HCT116 (cell line): ENCODE results near the gene ZNF618. TPM values are rescaled to one million over a fixed set of nuclear protein-coding genes. Genes with fewer than 3 reads are reported as not detected.

Experiments
- ATAC-seq: fragments of 200-7000 bp; cut with Tn5 transposase; 2 replicates; pipeline ENCODE4 v1.9.1; 2020; ENCODE audit warnings: mild to moderate bottlenecking, moderate library complexity
- BruUV-seq: library from RNA; stranded (reverse); fragments of 400-500 nt; replicated peaks from 2 replicates; lab custom pipeline; 2021; lab: Mats Ljungman, UMichigan
- CTCF ChIA-PET: fragments of 300-600 bp; sonication (Branson Sonifier 250); formaldehyde crosslinking; loops from one replicate; lab custom pipeline; 2021; ENCODE audit warnings: antibody characterized with exemption; lab: Charles Lee
- POLR2A ChIA-PET: fragments of 300-600, 350-600 bp; sonication (Branson Sonifier 250); formaldehyde crosslinking; loops from one replicate; lab custom pipeline; 2021; ENCODE audit warnings: antibody characterized with exemption; lab: Charles Lee
- RAD21 ChIA-PET, 2 experiments: fragments of 300-600 bp; sonication (Branson Sonifier 250); formaldehyde crosslinking; loops; one replicate each; lab custom pipeline; 2023; ENCODE audit warnings: low total read pairs in 2 of 2; ENCODE audit not compliant: uncharacterized antibody in 2 of 2, unreplicated experiment in 2 of 2, low non-redundant PET in 1 of 2; lab: Charles Lee
- DNase-seq: peaks from one replicate; pipeline ENCODE4 v3.0.0-alpha.2; 2010; ENCODE audit warnings: low read depth, low spot score
- H2AFZ ChIP-seq: fragments of 200-600 bp; shearing (Covaris generic), sonication (generic); 2 replicates; pipeline ENCODE4 v1.6.1; 2017; ENCODE audit warnings: low read depth, mixed run types, mixed read lengths, antibody characterized with exemption, low read length; ENCODE audit not compliant: poor library complexity, severe bottlenecking
- H3K27ac ChIP-seq: 2 replicates; pipeline ENCODE4 v1.5.1; 2012; ENCODE audit warnings: low read depth, low read length
- H3K27me3 ChIP-seq: fragments of 200-600 bp; sonication (generic); 2 replicates; pipeline ENCODE4 v1.6.1; 2016; ENCODE audit warnings: mixed run types, low read length, mixed read lengths; ENCODE audit not compliant: insufficient read depth
- H3K36me3 ChIP-seq, 2 experiments: fragments of 200-500 bp in 1 of 2; fragments of 200-600 bp in 1 of 2; sonication (Bioruptor generic) in 1 of 2; sonication (generic) in 1 of 2; 2 replicates each; pipeline versions ENCODE4 v1.5.1 to v1.6.1; 2014 to 2016; ENCODE audit warnings: low read length in 2 of 2, inconsistent platforms in 1 of 2, mixed read lengths in 1 of 2, mixed run types in 1 of 2; ENCODE audit not compliant: insufficient read depth in 2 of 2, control insufficient read depth in 1 of 2
- H3K4me1 ChIP-seq, 2 experiments: fragments of 200-600 bp in 1 of 2; sonication (generic) in 1 of 2; 2 replicates each; pipeline versions ENCODE4 v1.5.1 to v1.6.1; 2012 to 2017; ENCODE audit warnings: low read length in 2 of 2, inconsistent platforms in 1 of 2, mild to moderate bottlenecking in 1 of 2, mixed read lengths in 1 of 2, mixed run types in 1 of 2, moderate library complexity in 1 of 2; ENCODE audit not compliant: insufficient read depth in 2 of 2, control insufficient read depth in 1 of 2
- H3K4me2 ChIP-seq: fragments of 200-600 bp; sonication (generic); 2 replicates; pipeline ENCODE4 v1.6.1; 2017; ENCODE audit warnings: mixed run types, low read length, mixed read lengths
- H3K4me3 ChIP-seq, 2 experiments: fragments of 200-600 bp in 1 of 2; sonication (generic) in 1 of 2; replicated peaks in 1 of 2; 2 replicates each; pipeline ENCODE4 v1.5.1; 2011 to 2016; ENCODE audit warnings: low read length in 2 of 2, control low read depth in 1 of 2, low read depth in 1 of 2, mild to moderate bottlenecking in 1 of 2, mixed read lengths in 1 of 2, mixed run types in 1 of 2
- H3K79me2 ChIP-seq: fragments of 200-600 bp; sonication (generic); 2 replicates; pipeline ENCODE4 v1.6.1; 2017; ENCODE audit warnings: mild to moderate bottlenecking, mixed run types, low read length, moderate library complexity, mixed read lengths; ENCODE audit not compliant: insufficient read depth
- H3K9ac ChIP-seq: fragments of 200-600 bp; sonication (generic); 2 replicates; pipeline ENCODE4 v1.6.1; 2016; ENCODE audit warnings: low read length, mixed read lengths
- H3K9me2 ChIP-seq: fragments of 200-600 bp; sonication (generic), shearing (Covaris generic); 2 replicates; pipeline ENCODE4 v1.6.1; 2017; ENCODE audit warnings: mixed run types, mild to moderate bottlenecking, moderate library complexity; ENCODE audit not compliant: insufficient read depth
- H3K9me3 ChIP-seq, 2 experiments: fragments of 200-500 bp in 1 of 2; fragments of 200-600 bp in 1 of 2; sonication (Bioruptor generic) in 1 of 2; sonication (generic) in 1 of 2; 2 replicates each; pipeline ENCODE4 v1.6.1; 2014 to 2017; ENCODE audit warnings: low read length in 2 of 2, mixed read lengths in 2 of 2, inconsistent platforms in 1 of 2, low read depth in 1 of 2, mild to moderate bottlenecking in 1 of 2, mixed run types in 1 of 2, moderate library complexity in 1 of 2; ENCODE audit not compliant: control insufficient read depth in 1 of 2, insufficient read depth in 1 of 2
- H4K20me1 ChIP-seq: fragments of 200-600 bp; sonication (generic), shearing (Covaris generic); 2 replicates; pipeline ENCODE4 v1.6.1; 2017; ENCODE audit warnings: mixed run types, mild to moderate bottlenecking, moderate library complexity; ENCODE audit not compliant: insufficient read depth
- EZH2 ChIP-seq: fragments of 200-600 bp; sonication (generic); IDR thresholded peaks from 2 replicates; pipeline ENCODE4 v1.6.1; 2017; ENCODE audit warnings: antibody characterized with exemption, mixed run types
- EZH2phosphoT487 ChIP-seq: fragments of 200-600 bp; IDR thresholded peaks from 2 replicates; pipeline ENCODE4 v1.6.1; 2018; ENCODE audit warnings: antibody characterized with exemption, borderline replicate concordance
- JUND ChIP-seq: IDR thresholded peaks from 2 replicates; pipeline ENCODE4 v1.6.1; 2012
- RAD21 ChIP-seq: IDR thresholded peaks from 2 replicates; pipeline ENCODE4 v1.6.1; 2012; ENCODE audit warnings: low read depth, mild to moderate bottlenecking
- SP1 ChIP-seq: IDR thresholded peaks from 2 replicates; pipeline ENCODE4 v1.6.1; 2012; ENCODE audit warnings: low read depth
- ZBTB33 ChIP-seq: IDR thresholded peaks from 2 replicates; pipeline ENCODE4 v1.6.1; 2011; ENCODE audit warnings: mild to moderate bottlenecking, low read length, moderate library complexity; ENCODE audit not compliant: insufficient replicate concordance; ENCODE audit errors: extremely low read depth
- ZNF274 ChIP-seq: fragments of 200-500 bp; sonication (Bioruptor generic); IDR thresholded peaks from 2 replicates; pipeline ENCODE4 v1.6.1; 2014; ENCODE audit warnings: mild to moderate bottlenecking, low read depth, low read length, inconsistent platforms
- intact Hi-C: fragments of 100-400 bp; cut with micrococcal nuclease; formaldehyde crosslinking; loops from 2 replicates; pipeline ENCODE4 v1.10.0; 2022
- total RNA-seq: library from RNA; stranded (reverse); gene quantifications from one replicate; pipeline ENCODE4 v1.2.1, GENCODE V29; 2021; ENCODE audit not compliant: unreplicated experiment
- TF ChIP-seq, protein P1 (sequence below): IDR thresholded peaks from 2 replicates; pipeline ENCODE4 v1.6.1; 2012
- TF ChIP-seq, protein P2 (sequence below): IDR thresholded peaks from 2 replicates; pipeline ENCODE4 v1.6.1; 2012

Gene ZNF618
- total RNA-seq, 1 experiment from 2014 or later = 13.5 TPM

- H3K4me2 ChIP-seq = no peak overlapping the region
- H3K4me3 ChIP-seq = no peak overlapping the region
- peaks cover 17% of the 10 kb centered on the region for H3K79me2 ChIP-seq
- H3K9me2 ChIP-seq = no peaks in the 10 kb centered on the region
- H3K36me3 ChIP-seq = no peaks in the 10 kb centered on the region; a peak in 1 of 4 replicates
- no peak overlapping the region for H2AFZ ChIP-seq
- RAD21 ChIA-PET = no interaction called here
- no peaks in the 10 kb centered on the region for H3K27me3 ChIP-seq
- no peak overlapping the region for H3K9ac ChIP-seq
- TF ChIP-seq SP1 (no peak), EZH2 (no peak), ZBTB33 (no peak), JUND (no peak), RAD21 (no peak), ZNF274 (no peak), EZH2phosphoT487 (no peak)
- TF ChIP-seq, protein P1, sequence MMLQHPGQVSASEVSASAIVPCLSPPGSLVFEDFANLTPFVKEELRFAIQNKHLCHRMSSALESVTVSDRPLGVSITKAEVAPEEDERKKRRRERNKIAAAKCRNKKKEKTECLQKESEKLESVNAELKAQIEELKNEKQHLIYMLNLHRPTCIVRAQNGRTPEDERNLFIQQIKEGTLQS = no peak
- TF ChIP-seq, protein P2, sequence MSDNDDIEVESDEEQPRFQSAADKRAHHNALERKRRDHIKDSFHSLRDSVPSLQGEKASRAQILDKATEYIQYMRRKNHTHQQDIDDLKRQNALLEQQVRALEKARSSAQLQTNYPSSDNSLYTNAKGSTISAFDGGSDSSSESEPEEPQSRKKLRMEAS = no peak
- ATAC-seq (no peak), DNase-seq (no peak)
- POLR2A ChIA-PET = no interaction called here
- BruUV-seq = no TSS peak
- H3K4me1 ChIP-seq = no peaks in the 10 kb centered on the region
- intact Hi-C loops = loop anchor here (10.0 kb wide), 1 partner anchor 56 kb away; no protein-coding TSS in a partner anchor
- no peak overlapping the region for H3K27ac ChIP-seq
- no peaks in the 10 kb centered on the region; a peak in 1 of 4 replicates for H3K9me3 ChIP-seq
- H4K20me1 ChIP-seq = no peaks in the 10 kb centered on the region
- CTCF ChIA-PET = no interaction called here
Measured at GRCh38 chr9:113890704-113891103, 14.6 kb downstream of the ZNF618 start.
